Stimulated activated CD4-positive, alpha-beta T cell treated with anti-CD3 and anti-CD28 coated beads, Interleukin-12 subunit alpha, Interleukin-12 subunit beta, amount 100 ng/mL, for 4 hours (primary cell): ENCODE data around the gene GBX1.

ENCODE experiments used
- DNase-seq: peaks from one replicate; pipeline ENCODE4 v3.0.0-alpha.2; 2020

Gene GBX1

DNA sequence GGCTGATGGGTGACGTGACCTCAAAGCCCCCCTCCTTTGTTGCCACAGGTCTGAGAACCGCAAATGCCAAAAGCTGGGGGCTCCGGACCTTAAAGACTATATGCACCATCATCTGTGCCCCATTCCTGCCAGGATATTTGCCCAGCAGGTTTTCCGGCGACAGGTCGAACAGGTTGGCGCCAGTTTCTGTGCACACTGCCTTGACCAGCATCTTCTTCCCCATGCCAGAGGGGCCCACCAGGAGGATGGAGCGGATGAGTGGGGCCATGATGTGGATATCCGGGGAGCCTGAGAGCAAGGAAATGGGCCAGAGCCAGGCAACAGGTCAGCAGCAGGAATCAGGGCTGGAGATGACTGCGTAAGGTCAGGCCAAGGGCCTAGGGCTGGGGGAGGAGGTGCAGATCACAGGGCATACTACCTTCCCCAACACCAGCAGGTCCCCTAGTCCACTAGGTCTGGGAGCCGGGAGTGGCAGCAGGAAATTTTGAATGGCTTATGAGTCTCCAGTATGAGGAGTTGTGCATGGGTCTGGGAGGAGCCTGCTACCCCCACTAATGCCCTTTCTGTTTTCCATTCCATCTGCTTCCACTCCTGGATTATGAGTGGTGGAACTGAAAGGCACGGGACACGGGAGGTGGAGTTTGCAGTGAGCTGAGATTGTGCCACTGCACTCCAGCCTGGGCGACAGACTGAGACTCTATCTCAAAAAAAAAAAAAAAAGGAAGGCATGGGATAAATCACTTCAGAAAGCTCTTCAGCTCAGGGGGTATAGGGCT is 25.9 kb upstream of the GBX1 start:
- DNase-seq: no peak

DNA sequence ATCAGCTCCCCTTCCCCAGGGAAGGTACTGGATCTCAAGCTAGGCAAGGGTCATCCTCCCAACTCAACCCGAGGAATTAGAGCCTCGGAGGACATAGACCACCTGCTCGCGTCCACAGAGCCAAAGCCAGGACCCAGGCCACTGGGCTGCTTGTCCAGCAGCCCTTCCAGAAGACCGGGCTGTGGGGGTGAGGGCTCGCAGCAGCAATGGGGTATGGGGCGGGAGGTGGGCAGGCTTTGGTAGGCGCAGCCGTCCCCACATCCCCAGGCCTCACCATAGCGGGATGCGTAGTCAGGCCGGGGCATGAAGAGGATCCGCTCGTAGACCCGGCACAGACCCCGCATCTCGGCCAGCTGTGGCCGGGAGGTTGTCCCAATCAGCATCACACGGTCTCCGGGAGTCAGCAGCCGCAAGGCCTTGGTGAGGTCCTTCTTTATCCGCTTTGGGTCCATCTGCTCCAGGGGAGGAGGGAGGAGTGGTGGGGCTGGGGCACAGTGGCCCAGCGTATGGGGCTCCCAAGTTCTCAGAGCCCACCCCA is 24.6 kb upstream of the GBX1 start:
- no peak for DNase-seq

DNA sequence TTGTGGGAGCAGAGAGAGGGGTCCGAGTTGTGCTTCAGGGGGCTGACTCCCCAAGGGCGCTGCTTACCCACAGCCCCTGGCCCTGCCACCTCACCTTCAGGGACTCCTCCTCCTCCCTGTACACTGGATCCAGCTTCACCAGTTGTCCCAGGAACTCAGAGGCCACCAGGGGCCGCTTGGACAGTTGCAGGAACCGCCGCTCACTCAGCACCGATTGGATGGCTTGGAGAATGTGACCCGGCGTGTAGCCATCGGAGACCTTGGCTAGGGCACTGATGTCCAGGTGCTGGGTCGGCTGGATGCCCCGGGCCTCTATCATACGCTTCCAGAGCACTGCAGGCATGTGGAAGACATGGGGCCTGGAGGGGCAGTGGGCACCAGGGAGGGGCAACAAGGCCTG is 24.1 kb upstream of the GBX1 start:
- DNase-seq: no peak

DNA sequence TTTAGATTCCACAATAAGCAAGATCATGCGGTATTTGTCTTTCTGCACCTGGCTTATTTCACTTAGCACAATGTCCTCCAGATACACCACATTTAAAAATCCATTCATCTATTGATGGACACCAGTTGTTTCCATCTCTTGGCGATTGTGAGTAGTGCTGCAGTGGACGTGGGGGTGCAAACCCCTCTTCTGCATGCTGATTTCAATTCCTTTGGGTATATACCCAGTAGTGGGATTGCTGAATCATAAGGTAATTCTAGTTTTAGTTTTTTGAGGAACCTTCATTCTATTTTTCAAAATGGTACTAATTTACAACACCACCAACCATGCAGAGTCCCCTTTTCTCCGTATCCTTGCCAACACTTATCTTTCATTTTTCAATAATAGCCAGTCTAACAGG is 21.5 kb upstream of the GBX1 start:
- DNase-seq: no peak

DNA sequence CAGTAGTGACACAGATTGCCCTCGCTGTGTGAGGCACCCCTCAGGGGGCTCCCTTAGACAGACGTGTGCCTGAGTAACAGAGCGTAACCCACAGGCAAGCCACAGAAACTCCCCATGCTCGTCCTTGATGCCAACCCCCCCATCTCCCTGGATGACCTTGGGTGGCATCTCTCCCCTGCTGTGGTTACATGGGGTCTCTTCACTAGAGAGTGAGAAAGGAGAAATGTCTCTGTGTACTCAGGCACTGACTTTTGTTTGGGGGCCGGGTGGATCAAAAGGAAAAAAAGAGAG is 20.7 kb upstream of the GBX1 start:
- no peak for DNase-seq

DNA sequence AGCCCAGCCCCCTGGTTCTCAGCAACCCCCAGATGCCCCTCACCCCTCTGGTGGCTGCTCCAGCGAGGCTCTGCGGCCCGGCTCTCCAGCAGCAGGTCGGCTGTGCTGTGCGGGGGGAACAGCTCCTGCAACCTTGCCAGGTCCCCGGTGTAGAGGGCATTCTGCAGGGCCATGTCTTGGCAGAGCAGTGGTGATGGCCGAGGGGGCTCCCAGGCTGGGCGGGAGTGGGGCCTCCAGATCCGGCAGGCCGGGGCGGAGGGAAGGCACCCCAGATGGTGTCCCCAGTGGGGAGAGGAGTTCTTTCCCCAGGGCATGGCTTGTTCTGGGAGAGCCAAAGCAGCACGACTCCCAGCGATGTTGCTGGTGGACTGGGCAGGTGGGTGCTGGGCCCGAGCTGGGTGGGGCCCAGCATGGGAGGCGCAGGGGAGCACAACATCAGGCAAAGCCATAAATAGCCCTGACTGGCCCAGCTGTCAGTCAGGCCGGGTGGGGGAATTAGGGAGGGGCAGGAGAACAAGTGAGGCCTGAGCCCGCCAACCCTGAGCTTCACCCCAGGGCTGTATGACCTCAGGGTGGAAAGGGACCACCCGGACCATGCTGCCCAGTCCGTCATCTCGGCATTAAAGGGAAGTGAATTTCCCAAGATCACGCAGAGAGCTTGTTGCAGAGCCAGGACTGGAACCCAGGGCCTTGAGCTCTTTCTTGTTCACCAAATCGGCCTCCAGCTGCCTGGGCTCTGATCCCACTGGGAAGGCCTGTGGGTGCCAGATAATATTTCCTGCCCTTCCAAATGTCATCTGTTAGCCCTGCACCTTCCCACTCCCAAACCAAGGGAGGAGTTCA is 20.1 kb upstream of the GBX1 start:
- no peak for DNase-seq

DNA sequence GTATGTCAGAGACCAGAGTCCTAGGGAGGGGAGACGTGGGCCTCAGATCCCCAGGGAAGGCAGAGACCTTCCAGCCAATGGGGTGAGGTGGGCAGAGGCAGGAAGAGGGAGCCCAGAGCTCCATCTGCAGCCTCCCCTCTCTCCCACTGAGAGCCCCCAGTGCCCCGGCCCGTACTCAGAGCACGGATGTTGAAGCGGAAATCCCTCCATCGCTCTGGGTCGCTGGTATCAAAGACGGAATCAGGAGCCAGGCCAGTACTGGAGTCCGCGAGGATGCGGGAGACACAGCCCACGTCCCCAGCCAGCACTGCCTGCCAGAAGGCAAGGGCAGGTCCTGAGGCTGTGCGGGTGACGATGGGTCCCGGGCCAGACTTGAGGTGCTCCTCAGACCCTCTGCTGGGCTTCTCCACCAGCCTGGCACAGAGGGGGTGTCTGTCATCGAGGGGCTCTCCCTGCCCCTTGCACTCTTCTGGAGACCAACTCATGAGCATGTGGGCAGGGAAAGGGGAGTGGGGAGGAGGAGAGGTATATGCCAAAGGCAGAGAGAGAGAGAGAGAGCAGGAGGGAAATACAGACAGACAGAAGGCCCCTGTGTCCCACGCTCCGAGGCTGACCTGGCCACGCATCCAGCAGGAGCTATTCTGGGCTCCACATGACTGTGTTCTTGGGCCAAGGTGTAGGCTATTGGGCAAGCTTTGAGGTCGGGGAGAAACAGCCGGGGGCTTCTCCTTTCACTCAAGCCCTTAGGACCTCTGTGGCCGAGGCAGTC is 19.3 kb upstream of the GBX1 start, which contains the start of gene ASB10:
TSS of gene ASB10 (minus strand) at position 611 of the 769 bp plus-strand sequence. CDS start at position 491, 120 bp downstream.
- no peak for DNase-seq

DNA sequence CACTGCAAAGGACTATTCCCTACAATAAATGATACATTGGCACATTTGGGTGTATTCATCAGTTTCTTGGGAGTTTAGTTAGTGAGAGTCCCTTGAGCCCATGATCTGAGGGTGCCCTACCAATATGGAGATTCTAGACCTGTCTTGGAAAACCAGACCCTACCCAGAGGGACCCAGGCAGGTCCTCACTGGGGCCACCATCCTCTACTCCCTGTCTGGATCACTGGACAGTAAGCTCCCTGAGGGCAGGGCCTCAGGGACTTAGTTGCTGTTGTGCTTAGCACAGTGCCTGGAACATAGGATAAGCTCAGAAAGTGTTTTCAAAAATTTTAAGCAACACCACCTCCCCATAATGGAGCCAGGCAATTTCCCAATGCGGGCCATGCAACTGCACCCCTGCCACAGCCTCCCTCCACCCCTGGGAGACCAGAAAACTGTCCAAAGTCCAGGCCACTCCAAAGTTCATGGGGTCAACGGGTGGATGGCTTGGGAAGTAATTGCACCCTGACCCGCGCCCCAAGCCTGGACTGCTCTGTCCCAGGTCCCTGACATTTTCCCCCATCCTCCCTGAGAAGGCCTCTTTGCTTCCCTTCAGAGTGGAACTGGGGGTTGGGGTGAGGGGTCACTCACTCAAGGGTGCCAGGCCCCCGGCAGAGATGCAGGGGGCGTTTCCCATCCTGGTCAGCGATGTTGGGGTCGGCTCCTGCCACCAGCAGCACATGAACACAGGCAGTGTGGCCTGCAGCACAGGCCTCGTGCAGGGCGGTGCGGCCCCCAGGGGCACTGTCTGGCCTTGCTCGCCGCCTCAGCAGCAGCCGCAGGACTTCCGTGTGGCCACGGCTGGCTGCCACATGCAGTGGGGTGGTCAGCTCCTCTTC is 18.5 kb upstream of the GBX1 start:
- DNase-seq: no peak

DNA sequence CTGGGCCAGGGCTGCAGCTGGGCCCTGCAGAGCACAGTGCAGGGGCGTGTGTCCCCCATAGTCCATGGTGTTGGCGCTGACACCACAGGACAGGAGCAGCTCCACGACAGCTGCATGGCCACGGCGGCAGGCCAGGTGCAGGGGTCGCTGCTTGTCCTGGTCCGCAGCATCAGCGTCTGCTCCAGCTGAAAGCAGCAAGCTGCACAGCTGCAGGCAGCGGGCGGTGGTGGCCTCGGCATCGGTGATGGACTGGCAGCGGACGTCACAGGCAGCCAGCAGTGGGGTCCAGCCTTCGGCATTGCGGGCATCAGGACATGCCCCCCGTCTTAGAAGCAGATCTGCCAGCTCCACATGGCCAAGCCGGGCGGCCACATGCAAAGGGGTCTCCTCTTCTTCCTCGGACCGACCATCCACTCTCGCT is 13.5 kb upstream of the GBX1 start:
- DNase-seq: no peak

DNA sequence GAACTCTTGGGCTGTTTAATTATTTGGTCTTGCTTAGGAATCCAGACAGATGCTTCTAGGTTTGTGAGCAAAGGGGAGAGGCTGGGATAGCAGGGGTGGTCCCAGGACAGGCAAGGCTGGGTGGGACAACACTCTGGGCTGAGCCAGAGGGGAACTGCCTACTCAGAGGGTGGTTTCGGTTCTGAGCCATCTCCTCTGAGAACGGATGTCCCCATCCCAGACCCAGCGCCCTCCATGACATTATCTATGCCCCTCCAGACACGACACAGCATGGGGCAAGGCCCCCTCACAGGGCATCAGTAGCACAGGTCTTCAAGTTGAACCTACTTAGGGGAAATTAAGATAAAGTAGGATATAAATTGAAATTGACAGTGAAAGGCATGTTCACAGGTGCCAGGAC is 12.5 kb upstream of the GBX1 start:
- DNase-seq: no peak

DNA sequence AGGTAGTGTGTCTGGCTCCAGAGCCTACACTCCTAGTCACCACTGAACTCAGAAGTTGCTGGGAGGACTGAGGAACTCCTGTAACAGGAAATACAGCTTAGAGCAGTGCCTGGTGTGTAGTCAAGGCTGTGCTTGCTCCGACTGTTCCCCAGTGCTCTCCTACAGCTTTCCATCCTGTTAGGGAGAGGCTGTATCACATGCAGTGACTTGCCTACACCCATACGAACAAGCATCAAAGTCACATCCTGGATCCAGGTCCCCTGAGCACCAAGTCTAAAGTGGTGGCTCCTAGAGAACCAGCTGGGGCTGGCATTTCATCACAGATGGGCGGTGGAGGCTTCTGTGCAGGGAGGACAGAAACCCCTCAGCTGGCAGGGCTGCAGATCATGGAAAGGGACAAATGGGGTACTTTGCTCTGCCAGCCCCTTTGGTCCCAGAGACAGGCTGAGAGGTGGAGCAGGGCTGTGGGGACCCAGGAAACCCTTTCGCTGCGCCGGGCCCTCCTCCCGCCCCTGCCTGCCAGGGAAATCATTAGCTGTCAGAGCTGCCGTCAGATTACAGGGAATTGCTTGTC is 11.9 kb upstream of the GBX1 start:
- no peak for DNase-seq

DNA sequence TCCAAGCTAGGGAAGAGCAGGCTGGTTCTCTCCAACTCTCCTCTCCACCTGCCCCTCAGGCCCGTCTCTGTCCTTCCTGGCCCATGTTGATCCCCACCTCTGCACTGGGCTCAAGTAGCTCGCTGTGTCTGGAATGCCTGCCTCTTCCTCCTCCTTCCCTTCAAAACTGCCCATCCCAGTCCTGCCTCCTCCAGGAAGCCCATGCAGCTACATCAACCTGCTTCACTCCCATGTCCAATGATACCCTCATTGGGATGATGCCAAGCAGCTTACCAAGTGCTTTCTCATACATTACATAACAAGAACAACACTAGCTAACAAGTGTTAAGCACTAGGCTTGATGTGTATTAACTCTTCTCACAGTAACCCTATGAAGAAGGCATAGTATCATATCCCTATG is 11.3 kb upstream of the GBX1 start:
- DNase-seq: no peak

DNA sequence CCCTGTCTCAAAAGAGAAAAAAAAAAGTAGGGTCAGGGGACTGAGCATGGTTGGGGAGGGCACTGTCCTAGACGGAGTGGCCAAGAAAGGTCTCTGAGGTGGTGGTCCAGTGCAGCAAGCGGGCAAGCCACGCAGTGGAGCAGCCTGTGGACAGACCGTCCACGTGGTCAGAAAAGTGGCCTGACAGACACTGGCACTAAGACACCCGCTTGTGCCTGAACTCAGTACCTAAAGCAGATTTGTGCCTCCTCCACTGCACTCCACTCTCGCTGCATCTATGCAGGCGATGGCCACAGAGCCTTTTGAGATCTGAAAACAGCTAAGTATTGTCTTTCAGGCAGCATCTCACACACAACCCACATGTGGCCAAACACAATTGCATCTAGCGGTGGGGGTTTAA is 10.7 kb upstream of the GBX1 start:
- DNase-seq: no peak

DNA sequence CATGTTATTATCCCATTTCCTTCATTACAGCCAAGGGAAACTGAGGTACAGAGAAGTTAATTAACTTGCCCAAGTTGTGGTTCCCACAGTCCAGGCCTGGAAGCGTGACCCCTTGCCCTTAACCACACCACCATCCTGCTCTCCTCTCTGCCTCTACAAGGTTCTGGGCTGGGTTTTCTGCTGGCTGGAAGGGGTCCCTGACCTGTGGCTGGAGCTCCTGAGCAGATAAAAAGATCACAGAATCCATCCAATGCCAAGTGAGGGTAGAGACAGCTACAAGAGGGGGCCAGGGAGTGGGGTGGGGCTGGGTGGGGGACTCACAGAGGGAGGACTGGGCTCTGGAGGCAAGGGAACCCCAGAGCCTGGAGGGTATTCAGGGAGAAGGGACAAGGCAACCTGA is 9.8 kb upstream of the GBX1 start:
- DNase-seq: no peak

DNA sequence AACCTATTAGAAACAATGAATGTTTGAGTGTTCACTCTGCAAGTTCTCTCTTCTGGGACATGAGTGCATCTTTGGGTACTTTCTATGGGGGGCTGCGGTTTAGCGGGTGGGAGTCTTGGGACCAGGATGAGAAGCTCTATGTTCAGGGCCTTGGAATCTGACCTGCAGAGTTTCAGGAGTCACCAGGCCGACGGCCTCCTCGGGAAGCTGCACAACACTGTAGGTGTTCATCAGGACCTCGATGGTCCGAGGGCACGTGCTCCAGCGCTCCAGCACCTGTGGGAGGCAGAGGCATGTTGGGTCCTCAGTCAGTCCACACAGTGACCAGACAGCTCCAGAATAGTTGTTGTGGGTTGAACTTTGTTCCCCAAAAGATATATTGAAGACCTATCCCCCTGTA is 8.9 kb upstream of the GBX1 start:
- DNase-seq: no peak

DNA sequence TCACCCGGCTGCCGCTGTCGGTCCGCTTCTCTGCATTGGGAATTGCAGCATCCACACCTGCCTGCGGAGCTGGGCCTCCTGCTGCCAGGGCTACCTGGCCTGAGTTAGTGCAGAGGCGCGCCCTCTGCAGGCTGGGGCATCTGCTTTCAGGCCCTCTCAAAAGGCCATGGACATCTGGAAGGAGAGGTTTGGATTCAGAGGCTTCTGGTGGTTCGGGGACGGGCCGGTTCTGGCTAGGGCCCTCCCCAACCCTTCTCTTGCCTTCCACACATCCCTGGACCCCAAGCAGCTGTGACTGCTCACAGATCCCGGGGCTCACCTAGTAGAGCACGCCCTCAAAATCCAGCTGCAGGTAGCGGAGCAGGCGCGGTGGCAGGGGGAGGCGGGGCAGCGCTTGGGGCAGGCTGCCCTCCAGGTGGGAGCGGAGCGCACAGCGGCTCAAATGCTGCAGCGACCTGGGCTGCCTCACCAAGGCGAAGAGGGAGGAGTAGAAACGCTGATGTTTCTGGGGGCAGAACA is 8.4 kb upstream of the GBX1 start:
- DNase-seq: no peak

DNA sequence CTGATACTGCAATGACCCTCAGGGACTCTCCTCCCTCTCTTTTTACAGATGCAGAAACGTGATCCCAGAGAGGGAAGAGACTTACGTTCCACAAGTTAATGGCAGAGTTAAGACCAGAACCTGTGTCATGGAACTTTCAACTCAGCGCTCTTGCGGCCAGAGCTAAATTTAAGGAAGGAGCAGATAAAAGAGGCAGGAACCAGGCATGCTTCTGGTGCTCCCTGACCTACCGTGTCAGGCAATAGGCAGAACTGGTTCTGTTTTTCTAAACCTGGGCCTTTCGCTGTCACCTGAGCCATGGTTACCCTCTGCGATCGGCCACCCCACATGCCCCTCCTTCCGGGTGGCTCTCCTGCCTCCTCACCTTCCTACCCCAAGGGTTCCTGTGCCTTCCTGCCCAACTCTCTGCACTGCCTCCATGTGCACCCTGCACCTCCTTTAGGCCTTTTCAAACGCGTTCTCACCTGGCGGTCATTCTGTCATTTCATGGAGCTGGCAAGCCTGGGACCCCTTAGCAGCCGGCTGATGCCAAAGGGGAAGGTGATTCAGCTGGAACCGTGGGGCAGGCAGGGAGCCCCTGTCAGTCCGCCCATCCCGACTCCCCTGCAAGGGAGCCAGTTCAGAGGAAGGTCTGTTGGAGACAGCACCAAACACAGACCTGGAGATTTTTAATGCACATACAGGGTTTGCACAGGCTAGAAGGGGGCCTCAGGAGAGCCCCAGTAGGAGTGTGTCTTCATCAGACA is 7.7 kb upstream of the GBX1 start:
- no peak for DNase-seq

DNA sequence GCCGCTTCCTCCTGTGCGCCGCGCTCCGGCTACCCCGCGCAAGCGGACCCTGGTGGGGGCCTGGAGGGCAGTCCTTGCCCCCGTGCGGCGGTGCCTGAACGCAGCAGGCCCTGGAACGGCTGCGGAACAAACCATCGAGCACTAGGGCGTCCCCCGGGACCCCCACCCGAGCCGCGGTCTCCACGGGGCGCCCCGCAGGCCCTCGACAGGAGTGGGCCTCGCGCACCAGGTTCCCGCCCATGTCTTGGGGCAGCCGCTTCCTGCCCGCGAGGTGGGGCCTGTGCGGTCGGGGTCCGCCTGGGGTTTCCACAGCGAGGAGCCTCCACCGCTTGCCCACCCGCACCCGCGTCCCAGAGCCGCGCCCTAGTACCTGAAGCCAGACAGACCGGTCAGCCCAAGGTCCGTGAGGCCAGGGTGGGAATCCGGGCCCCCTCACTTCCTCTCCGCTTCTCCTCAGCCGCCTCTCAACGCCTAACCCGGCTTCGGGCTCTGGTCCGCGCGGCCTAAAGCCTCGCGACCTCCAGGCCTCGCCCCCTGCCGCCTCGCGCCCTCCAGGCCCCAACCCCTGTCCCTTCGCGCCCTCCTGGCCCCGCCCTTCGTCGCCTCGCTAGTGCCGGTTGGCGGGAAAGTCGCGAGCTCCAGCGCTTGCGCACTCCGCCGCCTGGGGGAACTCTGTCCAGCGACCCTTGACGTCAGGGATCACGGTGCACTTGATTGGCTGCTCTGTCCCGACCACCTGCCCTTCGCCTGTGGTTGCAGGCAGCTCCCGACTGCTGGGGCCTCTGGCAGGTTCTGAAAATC is 7.0 kb upstream of the GBX1 start:
- DNase-seq: peak; percentile 25

DNA sequence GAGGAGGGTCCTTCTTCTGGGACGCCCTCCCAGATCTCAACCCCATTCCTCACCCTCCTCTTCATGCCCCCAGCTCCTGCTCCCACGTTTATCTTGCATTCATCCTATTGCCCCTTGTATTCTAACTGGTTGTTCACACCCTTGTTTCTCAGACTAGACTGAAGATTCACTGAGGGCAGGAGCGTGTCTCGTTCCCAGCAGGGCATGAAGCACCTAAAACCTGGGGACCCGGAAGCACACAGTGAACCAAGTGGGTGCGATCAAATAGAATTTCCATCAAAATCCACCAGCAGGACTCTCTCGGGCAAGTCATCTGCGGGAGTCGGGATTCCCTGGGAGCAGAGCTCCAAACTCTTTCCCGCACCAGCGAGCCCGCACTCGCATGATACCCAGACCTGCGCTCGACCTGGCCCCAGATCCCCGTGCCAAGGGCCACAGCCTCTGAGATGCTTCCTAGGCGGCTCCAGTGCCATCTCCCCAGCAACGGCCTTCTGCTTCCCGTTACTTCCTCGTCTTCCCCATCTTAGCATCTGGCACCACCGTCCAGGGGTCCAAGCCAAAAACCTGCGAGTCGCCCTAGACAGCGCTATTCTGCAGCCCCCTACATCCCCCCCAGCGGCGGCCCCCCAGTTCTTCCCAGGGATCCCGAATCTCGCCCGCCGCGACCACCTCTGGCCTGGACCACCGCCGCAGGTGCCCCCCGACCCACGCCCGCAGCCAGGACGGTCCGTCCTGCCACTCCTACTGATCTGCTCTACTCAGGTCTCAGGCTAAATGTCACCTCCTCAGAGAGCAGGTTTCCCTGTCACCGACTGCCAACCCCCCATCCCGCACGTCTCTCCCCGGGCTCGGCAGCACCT is 6.1 kb upstream of the GBX1 start:
- DNase-seq: no peak
